Measurements from ENCODE around the gene CFAP119.

The CFAP119 gene

DNA sequence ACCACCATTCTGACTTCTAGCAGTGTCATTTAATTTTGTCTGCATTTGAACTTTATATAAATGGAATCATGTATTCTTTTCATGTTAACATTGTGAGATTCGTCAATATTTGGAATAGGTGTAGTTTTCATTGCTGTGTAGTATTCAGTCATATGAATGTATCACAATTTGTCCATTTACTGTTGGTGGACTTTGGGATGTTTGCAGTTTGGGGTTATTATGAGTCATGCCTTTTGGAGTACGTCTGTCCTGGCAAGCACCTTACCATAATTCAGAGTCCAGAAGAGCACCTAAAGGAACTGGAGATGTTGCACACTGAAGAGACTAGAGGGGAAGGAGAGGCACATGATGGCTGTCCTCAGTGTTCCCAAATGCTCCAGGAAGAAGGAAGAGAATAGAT is 16.8 kb downstream of the CFAP119 start:
- no peak overlapping the region for H3K4me3 ChIP-seq (replicated peaks; ENCODE audit: insufficient read depth, low read length)
- no peak for DNase-seq (ENCODE audit: low read depth in 1 of 2, low spot score in 1 of 2)
- H3K27me3 ChIP-seq (ENCODE audit: insufficient read depth, poor library complexity, severe bottlenecking), result no peaks in the 10 kb centered on the region
- TF ChIP-seq SPI1 (IDR thresholded peaks at IDR 0.05; ENCODE audit: borderline replicate concordance, low read depth) (no peak), POLR2AphosphoS5 (IDR thresholded peaks at IDR 0.05; ENCODE audit: low read depth) (no peak), GABPA (IDR thresholded peaks at IDR 0.05; ENCODE audit: low read depth) (no peak)
- TF ChIP-seq, protein P1, sequence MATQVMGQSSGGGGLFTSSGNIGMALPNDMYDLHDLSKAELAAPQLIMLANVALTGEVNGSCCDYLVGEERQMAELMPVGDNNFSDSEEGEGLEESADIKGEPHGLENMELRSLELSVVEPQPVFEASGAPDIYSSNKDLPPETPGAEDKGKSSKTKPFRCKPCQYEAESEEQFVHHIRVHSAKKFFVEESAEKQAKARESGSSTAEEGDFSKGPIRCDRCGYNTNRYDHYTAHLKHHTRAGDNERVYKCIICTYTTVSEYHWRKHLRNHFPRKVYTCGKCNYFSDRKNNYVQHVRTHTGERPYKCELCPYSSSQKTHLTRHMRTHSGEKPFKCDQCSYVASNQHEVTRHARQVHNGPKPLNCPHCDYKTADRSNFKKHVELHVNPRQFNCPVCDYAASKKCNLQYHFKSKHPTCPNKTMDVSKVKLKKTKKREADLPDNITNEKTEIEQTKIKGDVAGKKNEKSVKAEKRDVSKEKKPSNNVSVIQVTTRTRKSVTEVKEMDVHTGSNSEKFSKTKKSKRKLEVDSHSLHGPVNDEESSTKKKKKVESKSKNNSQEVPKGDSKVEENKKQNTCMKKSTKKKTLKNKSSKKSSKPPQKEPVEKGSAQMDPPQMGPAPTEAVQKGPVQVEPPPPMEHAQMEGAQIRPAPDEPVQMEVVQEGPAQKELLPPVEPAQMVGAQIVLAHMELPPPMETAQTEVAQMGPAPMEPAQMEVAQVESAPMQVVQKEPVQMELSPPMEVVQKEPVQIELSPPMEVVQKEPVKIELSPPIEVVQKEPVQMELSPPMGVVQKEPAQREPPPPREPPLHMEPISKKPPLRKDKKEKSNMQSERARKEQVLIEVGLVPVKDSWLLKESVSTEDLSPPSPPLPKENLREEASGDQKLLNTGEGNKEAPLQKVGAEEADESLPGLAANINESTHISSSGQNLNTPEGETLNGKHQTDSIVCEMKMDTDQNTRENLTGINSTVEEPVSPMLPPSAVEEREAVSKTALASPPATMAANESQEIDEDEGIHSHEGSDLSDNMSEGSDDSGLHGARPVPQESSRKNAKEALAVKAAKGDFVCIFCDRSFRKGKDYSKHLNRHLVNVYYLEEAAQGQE (IDR thresholded peaks at IDR 0.05; ENCODE audit: insufficient replicate concordance, low read depth), result no peak
- TF ChIP-seq, protein P2, sequence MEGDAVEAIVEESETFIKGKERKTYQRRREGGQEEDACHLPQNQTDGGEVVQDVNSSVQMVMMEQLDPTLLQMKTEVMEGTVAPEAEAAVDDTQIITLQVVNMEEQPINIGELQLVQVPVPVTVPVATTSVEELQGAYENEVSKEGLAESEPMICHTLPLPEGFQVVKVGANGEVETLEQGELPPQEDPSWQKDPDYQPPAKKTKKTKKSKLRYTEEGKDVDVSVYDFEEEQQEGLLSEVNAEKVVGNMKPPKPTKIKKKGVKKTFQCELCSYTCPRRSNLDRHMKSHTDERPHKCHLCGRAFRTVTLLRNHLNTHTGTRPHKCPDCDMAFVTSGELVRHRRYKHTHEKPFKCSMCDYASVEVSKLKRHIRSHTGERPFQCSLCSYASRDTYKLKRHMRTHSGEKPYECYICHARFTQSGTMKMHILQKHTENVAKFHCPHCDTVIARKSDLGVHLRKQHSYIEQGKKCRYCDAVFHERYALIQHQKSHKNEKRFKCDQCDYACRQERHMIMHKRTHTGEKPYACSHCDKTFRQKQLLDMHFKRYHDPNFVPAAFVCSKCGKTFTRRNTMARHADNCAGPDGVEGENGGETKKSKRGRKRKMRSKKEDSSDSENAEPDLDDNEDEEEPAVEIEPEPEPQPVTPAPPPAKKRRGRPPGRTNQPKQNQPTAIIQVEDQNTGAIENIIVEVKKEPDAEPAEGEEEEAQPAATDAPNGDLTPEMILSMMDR (IDR thresholded peaks at IDR 0.05; ENCODE audit: insufficient read depth, low read length), result no peak
- H3K27ac ChIP-seq (replicated peaks), result no peak overlapping the region

DNA sequence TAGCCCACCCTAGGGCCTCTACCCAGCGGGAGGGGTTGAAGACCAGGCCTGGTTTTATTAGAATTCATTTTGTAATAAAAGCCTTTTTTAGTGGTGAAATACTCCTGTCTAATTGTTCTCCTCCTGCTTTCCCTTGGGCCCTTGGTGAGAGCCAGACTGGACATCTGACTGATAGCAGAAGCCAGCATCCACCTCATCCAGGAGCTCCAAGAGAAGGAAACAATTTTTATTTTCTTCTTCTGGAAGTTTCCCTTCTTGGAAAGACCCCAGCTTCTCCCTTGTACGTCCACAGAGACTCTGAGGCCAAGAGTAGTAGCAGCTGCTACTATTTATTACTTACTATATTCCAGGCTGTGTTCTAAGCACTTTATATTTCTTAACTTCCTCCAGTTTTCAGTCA is 17.7 kb downstream of the CFAP119 start:
- no peak for DNase-seq (ENCODE audit: low read depth in 1 of 2, low spot score in 1 of 2)
- H3K27me3 ChIP-seq (ENCODE audit: insufficient read depth, poor library complexity, severe bottlenecking), result no peaks in the 10 kb centered on the region
- TF ChIP-seq, protein P2 (IDR thresholded peaks at IDR 0.05; ENCODE audit: insufficient read depth, low read length), result no peak
- TF ChIP-seq SPI1 (IDR thresholded peaks at IDR 0.05; ENCODE audit: borderline replicate concordance, low read depth) (no peak), GABPA (IDR thresholded peaks at IDR 0.05; ENCODE audit: low read depth) (no peak), POLR2AphosphoS5 (IDR thresholded peaks at IDR 0.05; ENCODE audit: low read depth) (no peak)
- TF ChIP-seq, protein P1 (IDR thresholded peaks at IDR 0.05; ENCODE audit: insufficient replicate concordance, low read depth), result no peak
- no peak overlapping the region for H3K4me3 ChIP-seq (replicated peaks; ENCODE audit: insufficient read depth, low read length)
- H3K27ac ChIP-seq (replicated peaks), result no peak overlapping the region

DNA sequence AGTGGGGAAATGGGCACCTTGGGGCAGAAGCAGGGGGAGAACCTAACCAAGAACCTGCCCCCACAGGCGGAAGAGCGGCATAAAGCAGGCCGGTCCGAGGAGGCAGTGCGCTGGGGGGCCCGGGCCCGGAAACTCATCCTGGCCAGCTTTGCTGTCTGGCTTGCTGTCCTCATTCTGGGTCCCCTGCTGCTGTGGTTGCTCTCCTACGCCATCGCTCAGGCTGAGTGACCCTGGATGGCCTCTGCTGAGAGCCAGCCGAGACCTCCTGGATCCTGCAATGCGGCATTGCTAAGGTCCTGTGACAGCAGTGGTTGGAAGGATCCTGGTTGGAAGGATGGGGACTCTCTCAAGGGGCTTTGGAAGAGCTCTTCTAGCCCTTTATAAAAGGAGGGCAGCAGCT is 18.1 kb downstream of the CFAP119 start:
- no peak for DNase-seq (ENCODE audit: low read depth in 1 of 2, low spot score in 1 of 2)
- Histone ChIP-seq H3K27ac (replicated peaks) (no peak overlapping the region), H3K27me3 (ENCODE audit: insufficient read depth, poor library complexity, severe bottlenecking) (no peaks in the 10 kb centered on the region), H3K4me3 (replicated peaks; ENCODE audit: insufficient read depth, low read length) (no peak overlapping the region)
- TF ChIP-seq POLR2AphosphoS5 (IDR thresholded peaks at IDR 0.05; ENCODE audit: low read depth) (no peak), SPI1 (IDR thresholded peaks at IDR 0.05; ENCODE audit: borderline replicate concordance, low read depth) (no peak), GABPA (IDR thresholded peaks at IDR 0.05; ENCODE audit: low read depth) (no peak)
- TF ChIP-seq, protein P2 (IDR thresholded peaks at IDR 0.05; ENCODE audit: insufficient read depth, low read length), result no peak
- TF ChIP-seq, protein P1 (IDR thresholded peaks at IDR 0.05; ENCODE audit: insufficient replicate concordance, low read depth), result no peak

Measured in HL-60 (cell line).